Islet of Langerhans (tissue), 1 donor: Measurements from ENCODE around the gene PDHX.
A peak's percentile ranks its signal among the peaks of the same experiment; 100 is the strongest.

Experiments used
- FAIRE-seq: peaks from one replicate; lab custom pipeline; 2011; peaks lifted over from hg19 to GRCh38; lab: Jason Lieb, UNC

The PDHX gene

DNA sequence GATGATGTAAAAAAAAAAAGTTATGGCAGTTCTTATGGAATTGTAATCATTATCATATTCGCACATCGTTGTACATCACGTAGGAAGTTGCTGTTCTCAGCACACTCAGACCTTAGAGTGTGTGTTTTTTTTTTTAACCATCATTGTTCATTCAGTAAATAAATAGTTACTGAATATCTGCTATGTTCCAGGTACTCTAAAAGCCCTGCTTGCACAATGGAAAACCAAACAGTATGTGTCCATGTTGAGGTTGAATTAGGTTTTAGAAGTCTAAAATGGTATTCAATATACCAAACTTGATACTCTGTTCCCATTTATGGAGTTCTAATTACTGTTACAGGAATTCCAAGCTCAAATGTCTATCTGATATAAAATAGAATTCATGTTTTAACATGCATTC is 41.2 kb downstream of the PDHX start:
- FAIRE-seq, result peak; percentile 38

DNA sequence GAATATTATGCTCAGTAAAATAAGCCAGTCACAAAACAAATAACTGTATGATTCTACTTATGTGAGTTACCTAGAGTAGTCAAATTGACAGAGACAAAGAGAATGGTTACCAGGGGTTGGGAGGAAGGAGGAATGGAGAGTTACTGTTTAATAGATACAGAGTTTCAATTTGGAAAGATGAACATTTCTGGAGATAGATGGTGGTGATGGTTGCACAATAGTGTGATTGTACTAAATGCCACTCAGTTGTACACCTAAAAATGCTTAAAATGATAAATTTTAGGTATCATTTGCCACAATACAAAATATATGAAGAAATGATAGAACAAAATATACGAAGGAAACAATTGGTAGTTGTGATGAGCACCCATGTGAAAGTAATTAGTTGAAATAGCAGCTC is 43.4 kb downstream of the PDHX start:
- no peak for FAIRE-seq

DNA sequence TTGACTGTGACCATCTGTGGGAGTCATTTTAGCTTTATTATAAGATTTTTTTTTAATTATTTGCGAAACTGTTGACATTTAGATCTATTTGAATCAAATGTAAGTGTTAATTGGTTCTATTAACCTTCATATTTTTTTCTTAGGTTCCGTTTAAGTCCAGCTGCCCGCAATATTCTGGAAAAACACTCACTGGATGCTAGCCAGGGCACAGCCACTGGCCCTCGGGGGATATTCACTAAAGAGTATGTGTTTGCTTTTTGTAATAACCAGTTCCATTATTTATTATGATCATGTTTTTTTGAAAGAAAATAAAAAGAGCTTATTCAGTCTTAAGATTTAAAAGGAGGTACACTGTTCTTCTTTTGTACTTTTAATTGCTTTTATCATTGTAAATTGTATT is 43.9 kb downstream of the PDHX start:
- peak; percentile 91 for FAIRE-seq

DNA sequence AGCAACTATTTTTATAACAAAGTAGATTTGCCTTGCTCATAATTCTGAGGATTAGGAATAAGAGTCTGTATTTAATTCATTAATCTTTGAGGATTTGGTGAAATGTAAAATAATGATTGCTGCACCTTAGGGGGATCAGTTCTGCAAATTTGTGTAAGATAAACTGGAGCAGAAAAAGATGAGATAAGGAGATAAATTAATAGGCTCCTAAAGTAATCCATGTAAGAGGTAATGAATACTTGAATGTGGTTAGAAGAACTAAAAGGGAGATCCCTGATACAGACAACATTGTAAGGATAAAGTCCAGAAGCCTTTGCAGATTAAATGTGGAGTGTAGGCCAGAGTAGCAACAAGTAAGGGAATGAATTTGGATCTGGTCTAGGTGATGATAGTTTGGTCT is 45.6 kb downstream of the PDHX start:
- FAIRE-seq, result no peak

DNA sequence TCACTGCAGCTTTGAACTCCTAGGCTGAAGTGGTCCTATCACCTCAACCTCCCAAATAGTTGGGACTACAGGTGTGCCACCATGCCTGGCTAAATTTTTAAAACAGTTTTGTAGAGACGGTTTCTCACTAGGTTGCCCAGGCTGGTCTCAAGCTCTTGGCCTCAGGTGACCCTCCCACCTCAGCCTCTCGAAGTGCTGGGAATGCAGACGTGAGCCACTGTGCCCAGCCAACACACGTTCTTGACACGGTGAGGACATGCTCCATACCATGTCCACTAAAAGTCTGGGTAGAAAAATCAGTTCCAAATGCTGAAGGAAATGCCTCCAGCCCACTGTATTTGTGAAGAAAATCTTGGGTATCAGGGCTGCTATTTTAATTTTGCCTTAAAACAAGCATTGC is 46.9 kb downstream of the PDHX start:
- FAIRE-seq, result no peak

DNA sequence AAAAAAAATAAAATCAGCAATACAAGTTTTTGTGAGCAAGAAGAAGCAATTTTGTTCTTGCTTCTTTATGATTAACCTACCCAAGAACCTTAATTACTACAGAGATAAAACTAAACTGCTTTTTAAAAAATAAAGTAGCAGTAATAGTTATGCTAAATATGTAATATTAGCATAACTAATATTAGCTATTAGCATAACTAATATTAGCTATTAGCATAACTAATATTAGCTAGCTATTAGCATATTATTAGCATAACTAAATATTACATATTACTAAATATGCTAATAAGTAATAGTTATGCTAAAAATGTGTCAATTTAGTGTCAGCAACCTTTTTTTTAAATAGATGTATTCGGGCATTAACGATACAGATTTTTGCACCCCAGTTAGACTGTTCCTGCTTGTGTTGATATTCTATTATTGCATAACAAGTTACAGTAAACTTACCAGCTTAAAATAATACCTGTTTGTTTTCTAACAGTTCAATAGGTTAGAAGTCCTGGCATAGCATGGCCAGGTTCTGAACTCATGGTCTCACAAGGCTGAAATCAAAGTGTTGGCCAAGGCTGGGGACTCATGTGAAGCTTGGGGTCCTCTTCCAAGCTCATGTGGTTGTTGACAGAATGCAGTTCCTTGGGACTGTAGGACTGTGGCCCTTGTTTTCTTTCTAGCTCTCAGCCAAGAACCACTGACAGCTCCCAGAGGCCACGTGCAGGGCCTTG is 48.4 kb downstream of the PDHX start:
- FAIRE-seq, result no peak

DNA sequence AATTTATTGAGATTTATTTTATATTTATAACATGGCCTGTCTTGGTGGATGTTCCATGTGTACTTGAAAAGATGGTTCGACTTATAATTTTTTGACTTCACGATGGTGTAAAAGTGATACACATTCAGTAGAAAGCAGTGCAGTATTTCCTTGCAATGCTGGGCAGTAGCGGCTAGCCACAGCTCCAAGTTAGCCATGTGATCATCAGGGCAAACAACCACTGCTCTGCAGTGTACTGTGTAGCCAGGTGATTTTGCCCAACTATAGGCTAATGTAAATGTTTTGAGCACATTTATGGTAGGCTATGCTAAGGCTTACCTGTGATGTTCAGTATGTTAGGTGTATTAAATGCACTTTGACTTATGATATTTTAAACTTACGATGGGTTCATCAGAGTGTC is 52.4 kb downstream of the PDHX start:
- no peak for FAIRE-seq

DNA sequence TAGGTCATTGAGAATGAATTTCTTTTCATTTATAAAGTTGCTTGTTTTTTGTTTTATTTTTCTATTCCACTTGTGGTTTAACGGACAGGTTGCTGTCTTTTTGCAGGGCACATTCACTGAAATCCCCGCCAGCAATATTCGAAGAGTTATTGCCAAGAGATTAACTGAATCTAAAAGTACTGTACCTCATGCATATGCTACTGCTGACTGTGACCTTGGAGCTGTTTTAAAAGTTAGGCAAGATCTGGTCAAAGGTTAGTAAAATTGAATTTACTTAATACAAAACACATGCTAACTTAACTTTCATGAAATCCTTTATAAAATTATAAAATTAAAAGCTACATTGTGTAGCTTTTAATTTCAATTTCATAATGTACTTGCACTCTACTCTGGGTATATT is 53.6 kb downstream of the PDHX start:
- FAIRE-seq, result no peak

DNA sequence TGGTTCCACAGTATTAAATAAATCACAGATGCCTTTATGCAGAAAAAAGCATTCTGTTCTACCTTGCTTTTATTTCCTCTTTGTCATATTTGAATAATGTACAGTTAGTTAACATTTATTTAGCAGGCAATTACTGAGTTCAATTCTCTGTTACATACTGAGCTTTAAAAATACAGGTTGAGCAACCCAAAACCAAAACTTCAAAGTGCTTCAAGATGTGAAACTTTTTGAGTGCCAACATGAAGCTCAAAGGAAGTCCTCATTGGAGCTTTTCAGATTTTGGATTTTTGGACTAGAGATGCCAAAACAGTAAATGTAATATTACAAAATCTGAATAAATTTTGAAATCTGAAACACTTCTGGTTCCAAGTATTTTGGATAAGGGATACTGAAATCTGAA is 54.1 kb downstream of the PDHX start:
- peak; percentile 79 for FAIRE-seq

DNA sequence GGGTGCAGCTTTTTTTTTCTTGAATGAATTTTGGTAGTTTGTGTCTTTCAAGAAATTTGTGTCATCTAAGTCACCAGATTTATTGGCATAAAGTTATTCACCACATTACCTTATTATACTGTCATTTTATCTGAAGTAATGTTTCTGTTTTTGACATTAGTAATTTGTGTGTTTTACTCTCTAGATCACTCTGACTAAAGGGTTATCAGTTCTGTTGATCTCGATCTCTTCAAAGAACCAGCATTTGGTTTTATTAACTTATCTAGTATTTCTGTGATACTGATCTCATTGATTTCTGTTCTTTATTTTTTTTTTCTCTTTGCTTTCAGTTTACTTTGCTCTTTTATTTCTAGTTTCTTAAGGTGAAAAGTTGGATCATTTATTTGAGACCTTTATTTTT is 55.5 kb downstream of the PDHX start:
- no peak for FAIRE-seq

DNA sequence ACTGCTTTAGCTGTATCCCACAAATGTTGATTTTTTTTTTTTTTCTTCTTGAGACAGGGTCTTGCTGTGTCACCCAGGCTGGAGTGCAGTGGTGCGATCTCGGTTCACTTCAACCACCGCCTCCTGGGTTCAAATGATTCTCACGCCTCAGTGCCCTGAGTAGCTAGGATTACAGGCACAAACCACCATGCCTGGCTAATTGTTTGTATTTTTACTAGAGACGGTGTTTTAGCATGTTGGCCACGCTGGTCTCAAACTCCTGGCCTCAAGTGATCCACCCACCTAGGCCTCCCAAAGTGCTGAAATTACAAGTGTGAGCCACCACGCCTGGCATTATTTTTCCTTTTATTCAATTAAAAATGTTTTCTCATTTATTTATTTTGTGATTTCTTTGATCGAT is 55.9 kb downstream of the PDHX start:
- FAIRE-seq, result no peak

DNA sequence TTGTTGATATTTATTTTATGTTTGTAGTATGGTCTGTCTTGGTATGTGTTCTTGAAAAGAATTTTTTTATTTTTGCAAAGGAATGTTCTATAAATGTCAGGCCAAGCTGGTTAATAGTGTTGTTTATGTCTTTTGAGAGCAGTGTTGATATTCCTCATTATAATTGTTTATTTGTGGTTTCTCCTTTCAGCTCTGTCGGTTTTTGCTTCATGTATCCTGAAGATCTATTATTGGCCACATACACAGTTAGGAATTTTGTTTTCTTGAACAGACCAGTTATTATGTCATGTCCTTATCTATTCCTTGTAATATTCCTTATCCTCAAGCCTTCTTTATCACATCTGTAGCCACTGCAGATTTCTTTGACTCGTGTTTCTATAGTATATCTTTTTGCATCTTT is 56.5 kb downstream of the PDHX start:
- FAIRE-seq, result no peak

DNA sequence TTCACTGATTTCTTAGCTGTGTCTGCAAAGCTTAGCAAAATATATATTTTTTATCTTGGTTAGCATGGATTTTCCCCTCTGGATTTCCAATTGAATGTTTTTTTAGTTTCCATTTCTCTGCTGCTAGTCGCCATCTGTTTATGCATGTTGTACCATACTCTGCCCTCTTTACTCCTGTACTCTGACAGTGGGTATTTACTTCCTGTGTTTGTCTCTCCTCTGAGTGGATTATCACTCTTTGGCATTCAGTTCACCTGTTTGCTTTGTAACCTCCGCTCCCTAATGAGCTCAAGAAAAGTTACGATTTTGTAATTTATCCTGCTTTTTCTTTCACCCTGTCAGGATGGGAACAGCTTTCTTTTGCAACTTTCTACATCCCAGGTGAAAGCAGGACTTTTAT is 59.1 kb downstream of the PDHX start:
- FAIRE-seq, result no peak

DNA sequence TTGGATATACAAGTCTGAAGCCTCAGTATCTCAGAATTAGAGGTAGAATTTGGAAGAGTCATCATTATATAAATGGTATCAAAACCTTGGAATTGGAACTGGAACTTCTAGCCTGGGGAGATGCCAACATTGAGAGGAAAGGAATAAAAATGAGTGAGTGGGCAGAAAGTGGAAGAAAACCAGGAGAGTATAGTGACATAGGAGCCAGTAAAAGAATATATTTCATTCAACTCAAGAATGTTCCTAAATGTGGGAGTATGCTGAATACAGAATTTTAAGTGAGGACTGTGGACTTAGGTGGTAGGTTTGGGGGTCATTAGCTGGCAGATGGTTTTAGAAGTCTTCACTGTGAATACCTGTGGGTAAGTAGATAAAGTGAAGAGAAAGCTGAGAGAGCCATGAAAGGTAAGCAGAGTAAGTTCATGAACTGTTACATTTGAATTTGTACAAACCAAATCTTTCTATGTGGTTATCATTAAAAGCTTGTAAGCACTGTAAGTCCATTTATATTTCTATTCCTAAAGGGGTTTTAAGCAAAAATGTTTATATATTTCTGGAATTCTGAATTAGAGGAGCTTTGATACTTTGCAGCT is 60.2 kb downstream of the PDHX start:
- FAIRE-seq, result no peak

DNA sequence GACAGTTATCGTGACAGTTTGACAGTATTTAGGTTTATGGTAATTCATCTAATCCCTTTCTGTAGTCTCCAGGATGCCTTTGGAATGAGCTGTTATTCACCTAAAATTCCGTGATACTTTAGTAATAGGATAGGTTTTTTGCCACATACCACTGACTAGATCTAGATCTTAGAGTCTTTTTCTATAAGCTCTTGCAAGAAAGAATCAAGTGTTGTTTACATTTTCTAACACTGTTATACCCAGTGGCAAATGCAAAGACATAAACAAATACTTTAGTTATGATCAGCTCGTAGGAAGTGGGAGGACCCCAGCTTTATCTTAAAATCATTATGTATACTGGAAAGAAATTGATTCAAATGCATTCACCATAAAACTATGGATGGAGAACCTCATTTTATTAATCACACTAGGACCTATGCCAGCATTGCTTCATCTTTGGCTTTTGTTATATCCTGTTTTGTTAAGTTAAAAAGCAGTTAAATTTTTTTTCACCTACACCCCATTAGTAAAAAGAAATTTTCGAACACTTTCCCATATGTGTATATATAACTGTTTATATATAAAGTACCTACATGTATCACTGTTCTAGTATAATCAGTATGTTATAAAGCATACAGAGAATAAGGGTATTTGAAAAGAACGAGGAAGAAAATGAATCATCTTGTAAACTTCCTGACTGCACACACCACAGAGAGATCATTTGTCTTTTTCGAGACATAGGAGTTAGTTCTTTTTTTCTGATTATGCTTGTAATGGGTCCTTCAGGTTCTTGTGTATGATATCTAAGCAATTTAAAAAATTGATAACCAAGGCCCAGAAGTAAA is 60.9 kb downstream of the PDHX start:
- FAIRE-seq, result no peak

DNA sequence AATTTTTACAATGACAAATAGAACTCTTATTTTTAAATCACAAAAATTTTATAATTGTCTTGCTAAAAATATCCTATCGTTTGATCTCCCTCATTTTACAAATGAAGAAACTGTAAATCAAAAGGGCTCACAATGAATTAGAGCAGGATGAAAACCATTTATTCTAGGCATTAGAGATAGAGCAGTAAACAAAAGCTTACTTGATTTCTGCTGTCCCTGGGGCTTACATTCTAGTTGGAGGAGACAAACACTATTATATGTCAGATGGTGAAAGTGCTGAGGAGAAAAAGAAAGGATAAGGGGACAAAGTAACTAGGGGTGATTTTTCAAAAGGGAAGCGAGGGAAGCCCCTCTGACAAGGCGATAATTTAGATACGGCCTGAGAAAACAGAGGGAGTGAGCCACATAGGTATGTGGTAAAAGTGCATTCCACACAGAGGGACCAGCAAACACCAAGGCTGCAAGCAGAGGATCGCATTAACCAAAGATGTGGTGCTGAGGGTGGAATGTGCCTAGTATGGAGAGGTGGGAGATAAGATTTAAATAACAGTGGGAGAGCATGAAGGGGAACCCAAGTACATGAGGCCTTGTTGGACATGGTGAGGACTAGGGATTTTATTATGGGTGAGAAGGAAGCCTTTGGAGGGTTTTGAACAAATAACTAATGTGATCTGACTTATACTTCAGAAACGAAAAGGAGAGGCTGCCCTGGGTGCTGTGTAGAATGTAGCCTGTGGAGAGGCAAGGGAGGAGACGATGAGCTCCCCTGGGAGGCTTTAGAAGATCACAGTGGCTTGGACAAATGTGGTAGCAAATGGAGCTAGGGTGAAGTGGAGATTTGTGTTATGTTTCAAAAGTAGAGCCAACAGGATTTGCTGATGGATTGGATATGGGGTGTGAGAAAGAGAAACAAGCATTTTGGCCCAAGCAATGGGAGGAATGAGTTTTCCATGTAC is 62.1 kb downstream of the PDHX start:
- no peak for FAIRE-seq

DNA sequence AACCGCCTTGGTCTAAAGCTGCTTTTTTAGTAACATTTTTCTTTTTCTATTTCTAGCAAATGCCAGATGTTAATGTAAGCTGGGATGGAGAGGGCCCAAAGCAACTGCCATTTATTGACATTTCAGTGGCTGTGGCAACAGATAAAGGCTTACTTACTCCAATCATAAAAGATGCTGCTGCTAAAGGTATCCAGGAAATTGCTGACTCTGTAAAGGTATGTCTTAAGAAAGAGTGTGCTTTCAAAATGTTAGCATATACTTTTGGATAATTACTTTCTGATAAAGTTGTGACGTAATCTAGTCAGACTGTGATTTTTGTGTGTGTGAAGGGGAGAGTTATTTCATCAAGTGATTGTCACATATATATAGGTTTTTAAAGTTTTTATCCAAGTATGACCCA is 68.1 kb downstream of the PDHX start:
- FAIRE-seq, result no peak

DNA sequence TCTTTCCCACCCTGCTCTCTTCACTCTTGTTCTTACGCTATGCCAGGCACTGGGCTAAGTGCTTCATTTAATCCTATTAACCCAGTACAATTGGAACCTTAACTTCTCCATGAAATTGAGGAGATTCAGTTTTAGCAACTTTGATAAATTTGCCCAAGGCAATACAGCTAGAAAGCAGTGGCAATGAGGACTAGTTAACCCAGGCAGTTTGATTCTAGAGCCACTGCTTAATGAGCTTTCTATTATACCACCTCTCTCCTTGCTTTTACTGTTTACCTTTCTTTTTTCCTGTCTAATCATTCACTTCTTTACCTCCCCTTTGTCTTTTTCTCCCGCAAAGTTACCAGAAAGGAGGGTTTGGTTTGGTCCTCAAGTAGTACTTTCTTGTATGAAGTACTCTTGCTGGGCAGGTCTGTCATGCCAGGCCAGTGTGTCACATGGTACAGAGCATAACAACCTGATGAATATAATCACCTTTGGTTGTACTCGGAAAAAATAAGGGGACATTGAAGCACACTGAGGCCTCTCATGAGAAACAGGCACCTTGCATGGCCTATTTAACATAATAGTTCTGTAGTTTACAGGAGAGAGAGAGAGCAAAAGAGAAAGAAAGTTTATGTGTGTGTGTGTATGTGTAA is 70.6 kb downstream of the PDHX start:
- no peak for FAIRE-seq

DNA sequence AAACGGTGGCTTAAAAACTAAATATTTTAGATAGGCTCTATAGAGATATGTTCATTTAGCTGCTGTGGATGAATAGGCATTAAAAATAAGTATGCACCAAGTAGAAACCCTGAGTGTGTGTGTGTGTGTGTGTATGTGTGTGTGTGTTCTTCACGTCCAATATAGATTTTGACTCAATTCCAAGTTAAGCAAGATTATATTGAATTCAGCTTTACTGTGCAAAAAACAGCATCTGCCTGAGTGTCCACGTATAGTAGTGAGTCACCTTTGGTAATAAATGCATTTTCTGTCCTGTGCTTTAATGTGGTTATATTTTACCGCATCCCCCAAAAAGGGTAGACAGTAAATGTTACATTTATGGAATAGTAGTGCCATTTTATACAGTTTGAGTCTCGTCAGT is 71.2 kb downstream of the PDHX start:
- peak; percentile 38 for FAIRE-seq

DNA sequence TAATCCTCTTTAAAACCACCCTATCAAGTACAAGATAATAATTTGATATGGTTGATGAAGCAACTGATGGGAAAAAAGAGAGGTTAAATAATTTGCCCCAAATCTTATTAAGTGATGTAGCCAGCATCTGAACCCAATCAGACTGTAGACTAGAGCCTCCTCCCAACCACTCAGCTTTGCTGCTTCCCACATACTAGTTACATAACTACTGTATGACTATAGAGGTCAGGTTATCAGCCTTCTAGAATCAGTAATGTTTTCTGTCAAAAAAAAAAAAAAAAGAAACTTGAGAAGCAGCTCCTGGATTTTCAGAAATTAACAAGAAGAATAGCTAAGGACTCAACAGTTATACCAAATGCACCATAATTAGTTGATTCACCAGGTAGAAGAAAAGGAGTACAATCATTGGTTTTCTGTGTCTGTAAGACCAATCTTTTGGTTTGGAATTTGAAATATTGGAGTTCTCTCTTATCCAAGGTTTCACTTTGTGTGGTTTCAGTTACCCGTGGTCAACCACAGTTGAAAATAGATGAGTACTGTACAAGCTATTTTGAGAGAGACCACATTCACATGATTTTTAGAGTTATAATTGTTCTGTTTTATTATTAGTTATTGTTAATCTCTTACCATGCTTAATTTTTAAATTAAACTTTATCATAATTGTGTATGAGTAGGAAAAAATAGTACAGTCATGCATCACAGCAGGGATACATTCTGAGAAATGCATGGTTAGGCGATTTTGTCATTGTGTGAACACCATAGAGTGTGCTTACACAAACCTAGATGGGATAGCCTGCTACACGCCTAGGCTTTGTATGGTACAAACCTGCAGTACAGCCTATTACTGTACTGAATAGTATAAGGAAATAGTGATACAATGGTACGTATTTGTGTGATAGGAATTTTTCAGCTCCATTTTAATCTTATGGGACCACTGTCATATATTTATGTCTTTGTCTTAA is 72.2 kb downstream of the PDHX start:
- no peak for FAIRE-seq

DNA sequence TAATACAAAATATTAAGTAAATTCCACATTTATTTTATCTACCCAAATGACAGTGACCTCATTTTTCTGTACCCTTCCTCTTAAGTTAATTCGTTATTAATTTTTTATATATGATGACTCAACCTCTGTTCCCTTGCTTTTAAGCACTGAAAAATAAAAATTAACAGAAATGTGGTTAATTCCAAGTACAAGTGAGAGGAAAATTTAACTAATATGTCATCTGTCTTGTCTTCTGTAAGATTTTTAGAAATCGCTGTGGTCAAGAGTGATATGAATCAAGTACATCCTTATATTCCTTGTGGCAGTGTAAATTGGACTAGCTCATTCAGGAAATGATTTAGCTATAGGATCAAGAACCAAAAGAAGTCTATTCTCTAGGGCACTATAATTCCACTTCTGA is 74.5 kb downstream of the PDHX start:
- no peak for FAIRE-seq
